Right kidney (tissue), 1 donor: Measurements from ENCODE around the gene BPIFB3.
"Not testable (repeated sequence)": the region's sequence is repeated elsewhere in the genome, so short reads cannot be mapped to it uniquely, and the experiment has no call there.

ENCODE experiments used
- DNase-seq: peaks from one replicate; pipeline ENCODE4 v3.0.0-alpha.2; 2016

BPIFB3 gene

DNA sequence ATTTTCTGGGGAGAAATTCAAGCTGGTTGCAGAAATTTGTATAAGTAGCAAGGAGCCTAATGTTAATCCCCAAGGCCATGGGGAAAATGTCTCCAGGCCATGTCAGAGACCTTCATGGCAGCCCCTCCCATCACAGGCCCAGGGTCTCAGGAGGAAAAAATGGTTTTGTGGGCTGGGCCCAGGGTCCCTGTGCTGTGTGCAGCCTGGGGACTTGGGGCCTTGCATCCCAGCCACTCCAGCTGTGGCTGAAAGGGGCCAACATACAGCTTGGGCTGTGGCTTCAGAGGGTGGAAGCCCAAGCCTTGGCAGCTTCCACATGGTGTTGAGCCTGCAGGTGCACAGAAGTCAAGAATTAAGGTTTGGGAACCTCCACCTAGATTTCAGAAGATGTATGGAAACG lies 68.6 kb downstream of the BPIFB3 start:
- DNase-seq, result not testable (repeated sequence)
